Mucosa of stomach (tissue), 1 donor: Measurements from ENCODE around the gene PRCD.
A peak's percentile ranks its signal among the peaks of the same experiment; 100 is the strongest.
"Not testable (repeated sequence)": the region's sequence is repeated elsewhere in the genome, so short reads cannot be mapped to it uniquely, and the experiment has no call there.

ENCODE experiments used
- H3K27me3 ChIP-seq: one replicate; pipeline ENCODE4 v1.7.0; 2013; ENCODE audit warnings: mild to moderate bottlenecking, low read length; ENCODE audit not compliant: control insufficient read depth, insufficient read depth
- H3K36me3 ChIP-seq: one replicate; pipeline ENCODE4 v1.7.0; 2013; ENCODE audit warnings: low read length; ENCODE audit not compliant: control insufficient read depth, insufficient read depth
- H3K4me1 ChIP-seq: one replicate; pipeline ENCODE4 v1.7.0; 2013; ENCODE audit warnings: mild to moderate bottlenecking, low read length; ENCODE audit not compliant: control insufficient read depth, insufficient read depth
- H3K4me3 ChIP-seq: one replicate; pipeline ENCODE4 v1.7.0; 2013; ENCODE audit warnings: low read length
- H3K9ac ChIP-seq: one replicate; pipeline ENCODE4 v1.7.0; 2013; ENCODE audit warnings: mild to moderate bottlenecking, low read length, moderate library complexity
- H3K9me3 ChIP-seq: one replicate; pipeline ENCODE4 v1.7.0; 2013; ENCODE audit warnings: mild to moderate bottlenecking, low read length, moderate library complexity; ENCODE audit not compliant: control insufficient read depth
- donor health status: Pancreatic carcinoma.

The PRCD gene

GRCh38 chr17:76498876-76499251 lies 41.0 kb upstream of the PRCD start:
- peak overlapping the region; percentile 52 for H3K9ac ChIP-seq
- H3K4me3 ChIP-seq: no peak overlapping the region
- H3K36me3 ChIP-seq: no peaks in the 10 kb centered on the region
- no peaks in the 10 kb centered on the region for H3K9me3 ChIP-seq
- H3K4me1 ChIP-seq: peaks cover 45% of the 10 kb centered on the region
- H3K27me3 ChIP-seq: no peaks in the 10 kb centered on the region

- peaks cover 42% of the 10 kb centered on the region for H3K4me1 ChIP-seq
- H3K9ac ChIP-seq: no peak overlapping the region
- no peaks in the 10 kb centered on the region for H3K27me3 ChIP-seq
Measured at GRCh38 chr17:76499267-76499667, 40.6 kb upstream of the PRCD start.

GRCh38 chr17:76500074-76500746 lies 39.6 kb upstream of the PRCD start:
- peaks cover 42% of the 10 kb centered on the region for H3K4me1 ChIP-seq
- H3K4me3 ChIP-seq: peak overlapping the region; percentile 33

More at GRCh38 chr17:76499267-76499667, 40.6 kb upstream of the PRCD start:
- H3K4me3 ChIP-seq: no peak overlapping the region
- no peaks in the 10 kb centered on the region for H3K36me3 ChIP-seq
- H3K9me3 ChIP-seq: no peaks in the 10 kb centered on the region

GRCh38 chr17:76500747-76501017 lies 39.2 kb upstream of the PRCD start:
- peaks cover 42% of the 10 kb centered on the region for H3K4me1 ChIP-seq
- peak overlapping the region; percentile 78 for H3K9ac ChIP-seq
- H3K9me3 ChIP-seq: no peaks in the 10 kb centered on the region
- H3K27me3 ChIP-seq: no peaks in the 10 kb centered on the region
- peak overlapping the region; percentile 33 for H3K4me3 ChIP-seq
- H3K36me3 ChIP-seq: no peaks in the 10 kb centered on the region

More at GRCh38 chr17:76500074-76500746, 39.6 kb upstream of the PRCD start:
- H3K9me3 ChIP-seq: no peaks in the 10 kb centered on the region
- H3K36me3 ChIP-seq: no peaks in the 10 kb centered on the region
- peak overlapping the region; percentile 78 for H3K9ac ChIP-seq
- no peaks in the 10 kb centered on the region for H3K27me3 ChIP-seq

GRCh38 chr17:76501018-76501826 lies 38.6 kb upstream of the PRCD start, which contains the start of gene RHBDF2:
Gene RHBDF2, minus strand, starts transcription at chr17:76501423. Its CDS starts 19,899 bp downstream, at chr17:76481524.
- H3K4me1 ChIP-seq: peaks cover 42% of the 10 kb centered on the region
- no peaks in the 10 kb centered on the region for H3K36me3 ChIP-seq
- peak within 1 kb of the TSS; percentile 78 for H3K9ac ChIP-seq
- H3K9me3 ChIP-seq: no peaks in the 10 kb centered on the region
- peak within 1 kb of the TSS; percentile 47 for H3K4me3 ChIP-seq
- H3K27me3 ChIP-seq: peaks cover 3% of the 10 kb centered on the region

GRCh38 chr17:76501827-76502307 lies 38.0 kb upstream of the PRCD start:
- Histone ChIP-seq H3K36me3 (no peaks in the 10 kb centered on the region), H3K4me3 (peak overlapping the region; percentile 47), H3K9me3 (no peaks in the 10 kb centered on the region), H3K9ac (peak overlapping the region; percentile 41), H3K4me1 (peaks cover 47% of the 10 kb centered on the region), H3K27me3 (peaks cover 4% of the 10 kb centered on the region)

GRCh38 chr17:76502341-76503211 lies 37.3 kb upstream of the PRCD start:
- H3K36me3 ChIP-seq: no peaks in the 10 kb centered on the region
- H3K4me1 ChIP-seq: peaks cover 44% of the 10 kb centered on the region
- peak overlapping the region; percentile 41 for H3K9ac ChIP-seq

GRCh38 chr17:76504117-76504516 lies 35.7 kb upstream of the PRCD start:
- peaks cover 4% of the 10 kb centered on the region for H3K27me3 ChIP-seq
- H3K9me3 ChIP-seq: no peaks in the 10 kb centered on the region
- H3K4me3 ChIP-seq: no peak overlapping the region
- no peaks in the 10 kb centered on the region for H3K36me3 ChIP-seq
- H3K9ac ChIP-seq: no peak overlapping the region
- peaks cover 28% of the 10 kb centered on the region for H3K4me1 ChIP-seq

More at GRCh38 chr17:76502341-76503211, 37.3 kb upstream of the PRCD start:
- Histone ChIP-seq H3K9me3 (no peaks in the 10 kb centered on the region), H3K27me3 (peaks cover 4% of the 10 kb centered on the region), H3K4me3 (no peak overlapping the region)

GRCh38 chr17:76506408-76507345 lies 33.2 kb upstream of the PRCD start:
- H3K9ac ChIP-seq: no peak overlapping the region
- peaks cover 4% of the 10 kb centered on the region for H3K27me3 ChIP-seq
- H3K36me3 ChIP-seq: no peaks in the 10 kb centered on the region
- H3K4me1 ChIP-seq: peaks cover 10% of the 10 kb centered on the region
- no peaks in the 10 kb centered on the region for H3K9me3 ChIP-seq
- H3K4me3 ChIP-seq: no peak overlapping the region

- H3K4me1 ChIP-seq, H3K9ac ChIP-seq, H3K27me3 ChIP-seq, H3K4me3 ChIP-seq, H3K36me3 ChIP-seq, H3K9me3 ChIP-seq: not testable (repeated sequence)
Measured at GRCh38 chr17:76508472-76509063, 31.3 kb upstream of the PRCD start.

GRCh38 chr17:76510831-76511244 lies 29.0 kb upstream of the PRCD start:
- Histone ChIP-seq H3K9ac (no peak overlapping the region), H3K27me3 (peaks cover 4% of the 10 kb centered on the region), H3K9me3 (no peaks in the 10 kb centered on the region), H3K4me1 (peaks cover 8% of the 10 kb centered on the region), H3K4me3 (no peak overlapping the region), H3K36me3 (no peaks in the 10 kb centered on the region)
